B cell (primary cell): ENCODE measurements around the gene CXXC1. TPM values are rescaled to one million over a fixed set of nuclear protein-coding genes. Genes with fewer than 3 reads are reported as not detected.
A peak's percentile ranks its signal among the peaks of the same experiment; 100 is the strongest.

Source experiments
- ATAC-seq: fragments of 200-7000 bp; cut with Tn5 transposase; one replicate; pipeline ENCODE4 v1.10.0; 2021; ENCODE audit warnings: low read depth, mild to moderate bottlenecking, moderate number of reproducible peaks, moderate library complexity
- CTCF ChIA-PET: fragments of 350-600 bp; sonication (Branson Sonifier 250); formaldehyde crosslinking; loops from one replicate; lab custom pipeline; 2021; ENCODE audit warnings: antibody characterized with exemption, inconsistent platforms; lab: Charles Lee
- POLR2A ChIA-PET: fragments of 350-600 bp; sonication (Branson Sonifier 250); formaldehyde crosslinking; loops from one replicate; lab custom pipeline; 2021; ENCODE audit warnings: antibody characterized with exemption; lab: Charles Lee
- DNase-seq: peaks from one replicate; pipeline ENCODE4 v3.0.0; 2013
- H2AFZ ChIP-seq: 2 replicates; pipeline ENCODE4 v1.6.1; 2012; ENCODE audit warnings: mild to moderate bottlenecking, low read depth, low read length; ENCODE audit not compliant: insufficient read depth, poor library complexity, severe bottlenecking
- H3K27ac ChIP-seq, 2 donors: 1 replicate in 1 of 2; 2 replicates in 1 of 2; pipeline ENCODE4 v1.5.1; 2012 to 2013; ENCODE audit warnings: low read length in 2 of 2, mild to moderate bottlenecking in 2 of 2, moderate library complexity in 1 of 2
- H3K27me3 ChIP-seq, 4 experiments: fragments of 200-600 bp in 1 of 4; sonication (generic) in 1 of 4; replicated peaks in 1 of 4; 1 replicate in 2 of 4; 2 replicates in 2 of 4; pipeline versions ENCODE4 v1.6.1 to v1.7.0; 2013 to 2016; ENCODE audit warnings: low read length in 3 of 4, mild to moderate bottlenecking in 2 of 4, mixed read lengths in 1 of 4, moderate library complexity in 1 of 4; ENCODE audit not compliant: insufficient read depth in 4 of 4, control insufficient read depth in 3 of 4; ENCODE audit errors: control extremely low read depth in 1 of 4
- H3K36me3 ChIP-seq, 2 experiments: replicated peaks in 1 of 2; 1 replicate in 1 of 2; 2 replicates in 1 of 2; pipeline versions ENCODE4 v1.6.1 to v1.7.1; 2013; ENCODE audit warnings: low read length in 1 of 2; ENCODE audit not compliant: insufficient read depth in 2 of 2, control insufficient read depth in 1 of 2; ENCODE audit errors: control extremely low read depth in 1 of 2, extremely low read depth in 1 of 2
- H3K4me1 ChIP-seq, 2 donors: fragments of 200-600 bp in 1 of 2; sonication (generic) in 1 of 2; 1 replicate in 1 of 2; 2 replicates in 1 of 2; pipeline versions ENCODE4 v1.5.1 to v1.6.1; 2013 to 2017; ENCODE audit warnings: low read length in 2 of 2; ENCODE audit not compliant: control insufficient read depth in 2 of 2, insufficient read depth in 2 of 2
- H3K4me2 ChIP-seq: replicated peaks from 2 replicates; pipeline ENCODE3; 2012; ENCODE audit warnings: mild to moderate bottlenecking, low read depth, low read length; ENCODE audit not compliant: poor library complexity, severe bottlenecking
- H3K4me3 ChIP-seq, 5 experiments: fragments of 200-600 bp in 1 of 5; sonication (generic) in 1 of 5; 1 replicate in 3 of 5; 2 replicates in 2 of 5; pipeline versions ENCODE4 v1.5.1 to v1.7.0; 2011 to 2016; ENCODE audit warnings: low read length in 4 of 5, mild to moderate bottlenecking in 4 of 5, low read depth in 2 of 5, control low read depth in 1 of 5, moderate library complexity in 1 of 5; ENCODE audit not compliant: insufficient read depth in 1 of 5; ENCODE audit errors: control extremely low read depth in 1 of 5, extremely low read depth in 1 of 5
- H3K79me2 ChIP-seq: fragments of 200-600 bp; sonication (generic); one replicate; pipeline ENCODE4 v1.6.0; 2016; ENCODE audit warnings: low read length; ENCODE audit not compliant: control insufficient read depth, insufficient read depth
- H3K9ac ChIP-seq: fragments of 200-600 bp; sonication (generic); 2 replicates; pipeline ENCODE4 v1.6.1; 2017; ENCODE audit warnings: mild to moderate bottlenecking, low read length, moderate library complexity
- H3K9me3 ChIP-seq, 3 donors: one replicate each; pipeline versions ENCODE4 v1.6.1 to v1.7.1; 2013; ENCODE audit warnings: low read length in 2 of 3; ENCODE audit not compliant: control insufficient read depth in 2 of 3, insufficient read depth in 1 of 3; ENCODE audit errors: control extremely low read depth in 1 of 3
- H4K20me1 ChIP-seq: 2 replicates; pipeline ENCODE4 v1.6.0; 2012; ENCODE audit warnings: mild to moderate bottlenecking, low read length; ENCODE audit not compliant: insufficient read depth, control insufficient read depth, poor library complexity, severe bottlenecking
- H3K27ac Mint-ChIP-seq: one replicate; pipeline ENCODE4 v1.8.0; 2021; ENCODE audit warnings: mixed read lengths
- H3K27me3 Mint-ChIP-seq: one replicate; pipeline ENCODE4 v1.8.0; 2021; ENCODE audit warnings: mixed read lengths
- H3K4me1 Mint-ChIP-seq: one replicate; pipeline ENCODE4 v1.8.0; 2021; ENCODE audit warnings: mixed read lengths
- H3K4me3 Mint-ChIP-seq: one replicate; pipeline ENCODE4 v1.8.0; 2021; ENCODE audit warnings: mixed read lengths
- H3K9me3 Mint-ChIP-seq: one replicate; pipeline ENCODE4 v1.8.0; 2022; ENCODE audit warnings: mixed read lengths; ENCODE audit not compliant: insufficient read depth
- CTCF ChIP-seq: fragments of 200-600 bp; IDR thresholded peaks from one replicate; pipeline ENCODE4 v1.8.0; 2022; ENCODE audit warnings: antibody characterized with exemption, mild to moderate bottlenecking
- EZH2 ChIP-seq: IDR thresholded peaks from 2 replicates; pipeline ENCODE4 v1.6.1; 2012; ENCODE audit warnings: borderline replicate concordance, low read depth, mild to moderate bottlenecking, moderate library complexity, low read length; ENCODE audit not compliant: insufficient read depth, poor library complexity, severe bottlenecking
- WGBS: methylation state at CpG from one replicate; pipeline ENCODE4 v1.1.5; 2013; ENCODE audit warnings: missing lambda C conversion rate; ENCODE audit not compliant: insufficient coverage; 5-methylcytosine and 5-hydroxymethylcytosine counted together
- intact Hi-C: fragments of 100-400 bp; cut with micrococcal nuclease; formaldehyde crosslinking; loops from one replicate; pipeline ENCODE4 v1.10.0; 2022
- polyA plus RNA-seq: library from polyadenylated mRNA; depleted of rRNA; stranded (reverse); fragments of >200 nt; gene quantifications from 2 replicates; pipeline ENCODE4 v1.2.3, GENCODE V29; 2012
- total RNA-seq, 2 donors: library from RNA; stranded (reverse); fragments of 120-200 nt in 1 of 2; gene quantifications; 1 replicate in 1 of 2; 2 replicates in 1 of 2; pipeline versions ENCODE4 v1.2.3 to v1.2.4, GENCODE V29; 2013 to 2022

The CXXC1 gene
- total and polyA plus RNA-seq, 2 donors (not counting 1 experiment from before 2014, with no cell fraction given) = 157 to 306 TPM

GRCh38 chr18:50266248-50266704 is 21.2 kb downstream of the CXXC1 start, which contains the start of gene CFAP53:
CFAP53 (minus strand) TSS chr18:50266495; CDS start chr18:50266404, 91 bp downstream.
- Histone ChIP-seq H3K79me2 (no peaks in the 10 kb centered on the region), H3K4me1 (peaks cover 15 to 28% of the 10 kb centered on the region in 2 donors), H3K27ac (peak within 1 kb of the TSS; percentile 57 to 81), H4K20me1 (no peaks in the 10 kb centered on the region), H3K9ac (peak within 1 kb of the TSS; percentile 66), H3K9me3 (no peaks in the 10 kb centered on the region), H2AFZ (peak within 1 kb of the TSS; percentile 75), H3K27me3 (no peaks in the 10 kb centered on the region), H3K36me3 (peaks cover 0 to 25% of the 10 kb centered on the region in 2 experiments), H3K4me3 (peak within 1 kb of the TSS; percentile 55 to 78 (median 66)), H3K4me2 (peak within 1 kb of the TSS; percentile 78)
- Mint-ChIP-seq H3K4me3 (peak within 1 kb of the TSS; percentile 93), H3K27me3 (no peaks in the 10 kb centered on the region), H3K4me1 (peaks cover 23% of the 10 kb centered on the region), H3K27ac (peak within 1 kb of the TSS; percentile 93), H3K9me3 (no peaks in the 10 kb centered on the region)
- WGBS = 0% methylated on average over 36 of the region's 37 CpGs
- CTCF ChIA-PET = interaction anchor here (0.5 to 7.3 kb wide), 11 partner anchors 12 to 108 kb away, joined by 3 to 75 read pairs (median 4); partner anchors contain the start of genes MBD1, MYO5B and SKA1
- intact Hi-C loops = loop anchor here (1.0 to 5.0 kb wide), 8 partner anchors 15 to 1289 kb away; partner anchors contain the start of genes ACAA2, CXXC1, MBD1 and MEX3C
- ATAC-seq (peak; percentile 79), DNase-seq (peak; percentile 96)
- TF ChIP-seq CTCF = no peak
- POLR2A ChIA-PET = interaction anchor here (0.8 to 1.5 kb wide), 2 partner anchors 15 to 932 kb away, joined by 3 to 10 read pairs; partner anchors contain the start of gene MBD1

- Histone ChIP-seq H3K9ac (no peak overlapping the region), H3K27me3 (no peaks in the 10 kb centered on the region), H2AFZ (no peak overlapping the region), H3K4me1 (peaks cover 15 to 22% of the 10 kb centered on the region in 2 donors), H3K4me3 (no peak overlapping the region), H4K20me1 (no peaks in the 10 kb centered on the region), H3K79me2 (no peaks in the 10 kb centered on the region), H3K36me3 (no peaks in the 10 kb centered on the region), H3K9me3 (no peaks in the 10 kb centered on the region), H3K27ac (no peak overlapping the region), H3K4me2 (no peak overlapping the region)
- Mint-ChIP-seq H3K27me3 (peaks cover 4% of the 10 kb centered on the region), H3K4me1 (peaks cover 19% of the 10 kb centered on the region), H3K27ac (no peak overlapping the region), H3K9me3 (no peaks in the 10 kb centered on the region), H3K4me3 (no peak overlapping the region)
- DNase-seq (no peak), ATAC-seq (no peak)
- intact Hi-C loops = no loop called here
- ChIA-PET POLR2A (interaction anchor here (0.8 kb wide), 1 partner anchor 9 kb away, joined by 3 read pairs; no protein-coding TSS in a partner anchor), CTCF (interaction anchor here (1.1 kb wide), 1 partner anchor 112 kb away, joined by 3 read pairs; the partner anchor contains the start of gene SKA1)
- TF ChIP-seq CTCF (no peak), EZH2 (no peak)
Measured at GRCh38 chr18:50262977-50263376, 24.5 kb downstream of the CXXC1 start.
